ENCODE results near the gene CLTA.

- TF ChIP-seq CTCF (IDR thresholded peaks at IDR 0.05; ENCODE audit: low read length) (no peak), EZH2 (IDR thresholded peaks at IDR 0.05; ENCODE audit: borderline replicate concordance, low read length) (no peak)
Measured at GRCh38 chr9:36258208-36258995, 67.7 kb downstream of the CLTA start, which contains the start of gene GNE.

Data from OCI-LY1 (cell line).